Activated CD4-positive, alpha-beta T cell treated with anti-CD3 and anti-CD28 coated beads for 1 hour (primary cell): Measurements from ENCODE around the gene IGFL3.
"Not testable (repeated sequence)": the region's sequence is repeated elsewhere in the genome, so short reads cannot be mapped to it uniquely, and the experiment has no call there.

ENCODE experiments used
- DNase-seq: peaks from one replicate; pipeline ENCODE4 v3.0.0-alpha.2; 2020

Gene IGFL3

GRCh38 chr19:46118136-46118535 lies 6.4 kb downstream of the IGFL3 start:
- no peak for DNase-seq

DNA sequence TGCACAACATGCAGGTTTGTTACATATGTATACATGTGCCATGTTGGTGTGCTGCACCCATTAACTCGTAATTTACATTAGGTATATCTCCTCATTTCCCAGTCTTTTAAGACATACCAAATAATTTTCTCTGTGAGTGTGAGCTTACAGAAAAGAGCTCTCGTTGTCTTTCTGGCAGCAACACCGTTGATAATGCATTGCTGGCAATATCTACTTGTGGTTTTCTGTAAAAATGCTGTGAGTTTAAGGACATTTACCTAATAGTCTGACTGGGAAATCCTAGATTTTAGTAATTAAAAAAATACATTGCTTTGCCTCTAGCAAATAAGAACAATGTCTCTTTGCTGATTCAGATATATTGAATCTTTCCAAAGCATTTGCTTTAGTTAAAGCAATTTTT lies 8.4 kb downstream of the IGFL3 start:
- no peak for DNase-seq

GRCh38 chr19:46115396-46116106 lies 8.9 kb downstream of the IGFL3 start:
- DNase-seq: no peak

DNA sequence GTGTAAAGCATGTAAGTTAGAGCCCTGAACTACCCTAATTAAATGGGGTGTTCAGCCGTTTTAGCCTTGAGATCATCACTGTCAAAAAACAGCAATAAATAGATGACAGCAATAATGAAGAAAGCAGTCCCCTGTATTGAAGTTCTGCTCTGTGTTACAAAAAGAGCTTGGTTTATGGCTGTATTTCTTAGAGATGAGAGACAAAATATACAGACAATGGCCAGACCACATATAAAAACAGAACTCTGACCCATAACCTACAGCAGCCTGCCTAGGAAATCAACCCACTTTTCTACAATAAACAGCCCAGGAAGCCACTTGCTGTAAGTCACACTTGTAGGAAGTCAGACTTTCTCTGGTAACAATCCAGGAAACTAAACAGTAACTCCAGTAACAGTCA lies 10.8 kb downstream of the IGFL3 start:
- DNase-seq: no peak

GRCh38 chr19:46112527-46112926 lies 12.0 kb downstream of the IGFL3 start:
- no peak for DNase-seq

- DNase-seq: no peak
These were observed 13.1 kb downstream of the IGFL3 start for GRCh38 chr19:46111376-46111775.

DNA sequence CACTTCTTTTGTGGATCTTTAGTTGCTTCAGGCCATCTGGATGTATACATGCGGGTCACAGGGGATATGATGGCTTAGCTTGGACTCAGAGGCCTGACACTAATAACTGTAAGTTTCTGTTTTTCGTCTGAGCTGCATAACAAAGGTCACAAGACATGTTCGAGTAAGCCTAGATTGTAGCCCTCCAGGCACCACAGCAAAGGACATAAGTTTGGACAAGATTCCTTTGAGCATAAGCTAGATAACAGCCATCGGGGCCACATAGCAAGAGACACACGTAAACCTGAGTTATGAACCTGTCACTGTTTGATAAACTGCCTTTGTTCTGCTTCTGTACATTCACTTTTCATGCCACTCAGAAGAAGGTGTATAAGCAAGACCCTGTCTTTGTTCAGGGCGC lies 14.6 kb downstream of the IGFL3 start:
- DNase-seq: no peak

DNA sequence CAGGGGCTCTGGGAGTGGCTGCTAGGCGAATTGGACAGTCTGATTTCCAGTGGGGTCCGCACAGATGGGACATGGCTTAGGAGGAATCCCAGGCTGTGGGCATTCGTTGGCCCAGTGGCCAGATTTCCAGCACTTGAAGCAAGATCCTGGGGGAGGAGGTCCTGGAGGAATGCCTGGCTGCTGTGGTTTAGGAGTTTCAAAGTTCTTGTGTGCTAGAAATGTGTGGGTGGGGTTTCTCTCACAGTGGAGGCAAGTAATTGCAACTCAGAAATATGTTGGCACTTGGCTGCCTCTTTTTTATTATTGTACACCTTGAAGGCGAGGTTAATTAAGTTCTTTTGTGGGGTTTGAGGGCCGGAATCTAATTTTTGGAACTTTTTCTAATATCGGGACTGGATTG lies 17.1 kb downstream of the IGFL3 start:
- DNase-seq: no peak

DNA sequence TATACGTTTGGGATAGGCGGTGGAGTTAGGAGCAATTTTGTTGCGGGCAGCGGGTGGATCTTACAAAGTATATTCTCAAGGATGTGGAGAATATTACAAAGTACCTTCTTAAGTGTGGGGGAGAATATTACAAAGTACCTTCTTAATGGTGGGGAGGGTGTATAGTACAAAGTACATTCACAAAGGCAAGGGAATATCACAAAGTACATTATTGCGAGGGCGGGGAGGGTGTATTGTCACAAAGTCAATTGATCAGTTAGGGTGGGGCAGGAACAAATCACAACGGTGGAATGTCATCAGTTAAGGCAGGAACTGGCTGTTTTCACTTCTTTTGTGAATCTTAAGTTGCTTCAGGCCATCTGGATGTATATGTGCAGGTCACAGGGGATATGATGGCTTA lies 22.2 kb downstream of the IGFL3 start:
- not testable (repeated sequence) for DNase-seq

GRCh38 chr19:46101293-46101692 lies 23.2 kb downstream of the IGFL3 start:
- no peak for DNase-seq

DNA sequence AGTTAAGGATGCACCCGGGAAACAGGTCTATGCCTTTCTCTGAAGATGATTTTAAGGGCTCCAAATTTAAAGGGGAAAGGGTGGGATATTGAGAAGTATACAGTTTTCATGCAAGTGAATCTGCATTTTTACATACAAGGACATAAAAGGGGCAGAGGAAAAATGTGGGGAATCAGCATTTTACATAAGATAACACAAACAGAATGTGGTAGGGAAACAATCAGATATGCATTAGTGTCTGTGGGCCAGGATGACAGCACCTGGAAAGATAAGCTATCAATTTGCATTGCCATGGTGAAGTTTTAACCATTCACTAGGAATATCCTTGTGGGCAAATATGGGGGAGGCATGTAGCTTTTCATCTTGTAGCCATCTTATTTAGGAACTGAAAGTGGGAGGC lies 24.1 kb downstream of the IGFL3 start:
- no peak for DNase-seq

- DNase-seq: no peak
These were observed 34.0 kb downstream of the IGFL3 start for GRCh38 chr19:46090444-46090843.

DNA sequence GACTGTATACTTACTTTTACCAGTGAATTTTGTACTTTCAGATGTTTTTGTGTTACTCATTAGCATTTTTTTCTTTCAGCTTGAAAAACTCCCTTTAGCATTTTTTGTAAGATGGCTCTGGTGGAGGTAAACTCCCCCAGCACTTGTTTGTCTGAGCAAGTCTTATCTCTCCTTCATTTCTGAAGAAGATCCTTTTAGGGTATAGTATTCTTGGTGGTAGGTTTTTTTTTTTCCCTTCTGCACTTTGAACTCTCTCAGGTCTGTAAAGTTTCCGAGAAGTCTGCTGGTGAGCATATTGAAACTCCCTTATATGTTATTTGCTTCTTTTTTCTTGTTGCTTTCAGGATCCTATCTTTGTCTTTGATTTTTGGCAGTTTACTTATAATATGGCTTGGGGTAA lies 35.1 kb downstream of the IGFL3 start:
- DNase-seq: no peak

GRCh38 chr19:46088101-46088500 lies 36.4 kb downstream of the IGFL3 start:
- no peak for DNase-seq

DNA sequence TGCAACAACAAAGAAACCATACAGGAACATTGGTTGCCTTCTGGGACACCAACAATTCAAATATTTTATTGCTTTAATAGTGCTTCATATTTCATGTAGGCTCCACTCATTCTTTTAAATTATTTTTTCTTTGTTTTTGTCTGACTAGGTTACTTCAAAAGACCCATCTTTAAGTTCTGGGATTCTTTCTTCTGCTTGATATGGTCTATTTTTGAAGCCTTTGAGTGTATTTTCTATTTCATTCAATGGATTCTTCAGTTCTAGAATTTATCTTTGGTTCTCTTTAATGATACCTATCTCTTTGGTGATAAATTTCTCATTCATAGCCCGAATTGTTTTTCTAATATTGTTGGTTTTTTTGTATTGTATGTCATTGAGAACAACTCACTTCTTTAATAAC lies 38.6 kb downstream of the IGFL3 start:
- DNase-seq: no peak

GRCh38 chr19:46082728-46083050 lies 41.8 kb downstream of the IGFL3 start:
- DNase-seq: no peak

- DNase-seq: no peak
These were observed 42.4 kb downstream of the IGFL3 start for GRCh38 chr19:46081928-46082727.

DNA sequence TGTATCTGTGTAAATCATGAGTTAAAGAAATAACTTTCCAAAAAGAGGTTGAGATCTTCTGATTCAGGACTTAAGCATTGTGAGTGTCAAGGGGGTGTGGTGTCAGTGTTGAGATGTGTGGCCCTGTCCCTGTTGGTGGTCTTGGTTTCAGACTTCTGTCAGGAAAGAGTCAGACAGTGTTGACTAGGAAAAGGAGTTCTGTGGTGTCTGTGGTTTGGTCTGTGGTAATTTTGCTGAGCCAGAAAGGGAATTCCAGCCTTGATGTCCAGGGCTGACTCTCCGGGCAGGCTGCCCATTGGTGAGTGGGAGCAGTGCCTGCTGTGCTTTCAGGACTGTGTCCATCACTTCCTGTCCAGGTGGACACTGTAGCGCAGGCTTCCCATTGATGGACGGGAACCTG lies 43.9 kb downstream of the IGFL3 start:
- no peak for DNase-seq

DNA sequence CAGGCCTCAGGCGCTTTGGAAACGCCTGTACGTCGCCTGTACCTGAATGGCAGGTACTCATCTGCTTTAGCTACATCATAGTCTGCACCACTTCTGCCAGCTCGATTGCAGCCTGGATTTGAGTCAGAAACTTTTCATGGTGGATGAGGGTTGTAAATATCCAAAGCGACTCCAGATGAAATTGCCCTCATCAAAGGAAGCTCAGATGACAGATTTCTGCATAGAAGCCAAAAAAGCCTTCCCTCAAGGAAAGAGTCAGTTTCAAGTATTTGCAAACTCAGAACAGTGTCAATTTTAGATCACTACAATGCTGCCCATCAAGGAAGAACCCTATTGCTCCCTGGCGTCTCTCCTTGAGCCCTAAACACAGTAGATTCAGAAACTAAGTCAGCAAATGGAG lies 44.9 kb downstream of the IGFL3 start:
- no peak for DNase-seq

DNA sequence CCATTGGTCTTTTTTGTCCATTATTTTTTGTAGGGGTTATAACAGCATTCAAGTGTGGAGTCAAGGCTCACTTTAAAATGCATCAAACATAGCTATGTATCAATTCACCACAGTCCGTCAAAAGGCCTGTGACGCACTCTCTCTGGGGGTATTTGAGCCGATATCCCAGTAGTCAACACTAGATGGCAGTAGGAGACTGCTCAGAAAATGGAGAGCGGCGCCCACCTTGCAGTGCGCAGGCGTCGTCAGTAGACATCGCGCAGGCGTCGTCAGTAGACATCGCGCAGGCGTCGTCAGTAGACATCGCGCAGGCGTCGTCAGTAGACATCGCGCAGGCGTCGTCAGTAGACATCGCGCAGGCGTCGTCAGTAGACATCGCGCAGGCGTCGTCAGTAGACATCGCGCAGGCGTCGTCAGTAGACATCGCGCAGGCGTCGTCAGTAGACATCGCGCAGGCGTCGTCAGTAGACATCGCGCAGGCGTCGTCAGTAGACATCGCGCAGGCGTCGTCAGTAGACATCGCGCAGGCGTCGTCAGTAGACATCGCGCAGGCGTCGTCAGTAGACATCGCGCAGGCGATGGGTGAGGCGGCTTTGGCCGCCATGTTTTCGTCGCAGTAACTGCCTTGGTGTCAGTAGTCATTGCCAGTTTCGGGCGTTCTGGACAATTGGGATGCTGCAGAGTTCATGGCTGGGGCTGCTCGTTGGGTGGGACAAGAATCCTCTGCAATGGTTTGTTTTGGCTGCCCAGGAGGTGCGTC lies 45.7 kb downstream of the IGFL3 start:
- DNase-seq: not testable (repeated sequence)

DNA sequence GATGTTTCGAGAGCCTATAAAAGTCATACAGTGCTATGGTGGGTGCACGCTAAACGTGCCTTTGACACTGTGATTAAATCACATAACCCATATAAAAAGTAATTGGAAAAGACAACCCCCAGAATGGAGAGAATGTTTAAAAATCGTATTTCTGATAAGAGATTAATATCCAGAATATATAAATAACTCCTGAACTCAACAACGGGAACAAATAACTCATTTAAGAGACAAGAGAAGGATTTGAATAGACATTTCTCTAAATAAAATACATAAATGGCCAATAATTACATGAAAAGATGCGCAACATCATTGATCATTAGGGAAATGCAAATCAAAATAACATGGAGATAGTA lies 46.7 kb downstream of the IGFL3 start:
- no peak for DNase-seq

DNA sequence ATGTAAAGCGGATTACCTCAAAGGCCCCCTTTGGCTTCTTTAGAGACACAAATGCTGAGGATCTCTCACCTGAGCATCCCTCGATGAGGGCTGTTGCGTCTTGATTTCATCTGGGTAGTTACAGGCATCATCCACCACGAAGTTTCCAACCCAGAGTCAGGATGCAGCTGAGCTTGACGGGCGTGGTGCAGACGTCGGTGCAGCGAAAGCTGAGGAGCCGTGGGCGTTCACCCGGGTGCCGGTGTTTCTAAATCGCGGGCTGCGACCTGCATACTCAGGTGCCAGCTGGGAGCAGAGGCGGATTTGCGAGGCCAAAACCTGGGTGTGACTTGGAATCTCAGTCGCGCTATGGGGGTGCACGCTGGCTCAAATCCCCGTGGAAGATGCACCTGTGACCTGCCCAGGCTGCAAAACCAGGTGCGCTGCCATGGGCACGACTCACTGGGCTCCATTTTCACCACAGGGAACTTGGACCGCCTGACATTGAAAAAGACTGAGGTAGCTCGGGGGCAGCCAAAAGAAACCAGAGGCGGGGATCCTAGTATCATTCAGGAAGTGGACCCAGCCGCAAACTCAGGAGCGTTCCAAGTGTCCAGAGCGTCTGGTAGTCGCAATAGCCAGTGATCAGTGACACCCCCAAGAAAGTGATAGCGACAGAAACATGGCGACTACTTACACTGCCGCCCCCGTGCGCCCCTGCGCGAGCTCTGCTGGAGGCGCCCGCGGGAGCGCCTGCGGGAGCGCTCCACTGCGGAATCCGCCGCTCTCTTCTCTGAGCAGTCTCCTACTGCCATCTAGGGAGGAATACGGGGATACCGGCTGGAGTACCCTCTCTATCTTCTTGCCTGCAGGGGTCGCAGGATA lies 47.3 kb downstream of the IGFL3 start:
- no peak for DNase-seq
